Endothelial cell of umbilical vein (primary cell): ENCODE measurements around the gene SMARCA2. TPM values are rescaled to one million over a fixed set of nuclear protein-coding genes. Genes with fewer than 3 reads are reported as not detected.

Experiments used
- BruUV-seq: library from RNA; stranded (reverse); fragments of 400-500 nt; replicated peaks from 2 replicates; lab custom pipeline; 2021; lab: Mats Ljungman, UMichigan
- CTCF ChIA-PET: fragments of 300-600, 350-600 bp; sonication (Branson Sonifier 250); formaldehyde crosslinking; loops from one replicate; lab custom pipeline; 2021; ENCODE audit warnings: antibody characterized with exemption, inconsistent platforms; lab: Charles Lee
- POLR2A ChIA-PET: fragments of 300-600, 350-600 bp; sonication (Branson Sonifier 250); formaldehyde crosslinking; loops from one replicate; lab custom pipeline; 2021; ENCODE audit warnings: antibody characterized with exemption, inconsistent platforms; lab: Charles Lee
- DNase-seq: peaks from one replicate; pipeline ENCODE4 v3.0.0-alpha.2; 2011; ENCODE audit warnings: low read depth, low spot score
- FAIRE-seq: peaks from 2 replicates; lab custom pipeline; 2011; peaks lifted over from hg19 to GRCh38; lab: Jason Lieb, UNC
- H2AFZ ChIP-seq: 2 replicates; pipeline ENCODE4 v1.6.0; 2012; ENCODE audit warnings: low read depth, low read length, control low read depth, inconsistent platforms
- H3K27ac ChIP-seq: 2 replicates; pipeline ENCODE4 v1.5.1; 2011; ENCODE audit warnings: low read depth, mild to moderate bottlenecking, control low read depth, low read length, moderate library complexity; ENCODE audit not compliant: insufficient read depth
- H3K27me3 ChIP-seq, 2 experiments: 2 replicates each; pipeline versions ENCODE4 v1.6.0 to v1.6.1; 2011; ENCODE audit warnings: low read length in 2 of 2, mixed read lengths in 1 of 2; ENCODE audit not compliant: control insufficient read depth in 2 of 2, insufficient read depth in 2 of 2
- H3K36me3 ChIP-seq, 2 experiments: 2 replicates in 1 of 2; 3 replicates in 1 of 2; pipeline ENCODE4 v1.5.1; 2011; ENCODE audit warnings: low read length in 2 of 2, mild to moderate bottlenecking in 1 of 2, moderate library complexity in 1 of 2; ENCODE audit not compliant: control insufficient read depth in 2 of 2, insufficient read depth in 2 of 2; ENCODE audit errors: extremely low read depth in 1 of 2
- H3K4me1 ChIP-seq: 3 replicates; pipeline ENCODE4 v1.5.1; 2011; ENCODE audit warnings: mild to moderate bottlenecking, low read length; ENCODE audit not compliant: control insufficient read depth, insufficient read depth; ENCODE audit errors: extremely low read depth
- H3K4me2 ChIP-seq: 2 replicates; pipeline ENCODE4 v1.6.1; 2011; ENCODE audit warnings: low read length, control low read depth, mixed read lengths; ENCODE audit not compliant: insufficient read depth
- H3K4me3 ChIP-seq, 3 experiments: fragments of 200-600 bp in 1 of 3; sonication (generic), shearing (Covaris generic) in 1 of 3; replicated peaks in 1 of 3; 2 replicates each; pipeline ENCODE4 v1.5.1; 2011 to 2016; ENCODE audit warnings: control low read depth in 3 of 3, low read length in 3 of 3, mild to moderate bottlenecking in 2 of 3, inconsistent platforms in 1 of 3, low read depth in 1 of 3, moderate library complexity in 1 of 3; ENCODE audit not compliant: insufficient read depth in 1 of 3
- H3K79me2 ChIP-seq: 2 replicates; pipeline ENCODE4 v1.6.0; 2012; ENCODE audit warnings: low read length, inconsistent platforms; ENCODE audit not compliant: control insufficient read depth, insufficient read depth
- H3K9ac ChIP-seq: replicated peaks from 2 replicates; pipeline ENCODE3; 2011; ENCODE audit warnings: low read length, control low read depth; ENCODE audit not compliant: insufficient read depth; ENCODE audit errors: extremely low read depth
- H3K9me1 ChIP-seq: replicated peaks from 3 replicates; pipeline ENCODE4 v1.6.0; 2011; ENCODE audit warnings: mild to moderate bottlenecking, low read length; ENCODE audit not compliant: control insufficient read depth, insufficient read depth; ENCODE audit errors: extremely low read depth
- H3K9me3 ChIP-seq: replicated peaks from 2 replicates; pipeline ENCODE4 v1.5.1; 2012; ENCODE audit warnings: low read length, inconsistent platforms; ENCODE audit not compliant: control insufficient read depth, insufficient read depth
- H4K20me1 ChIP-seq: replicated peaks from 2 replicates; pipeline ENCODE3; 2011; ENCODE audit warnings: mild to moderate bottlenecking, low read length; ENCODE audit not compliant: control insufficient read depth, insufficient read depth; ENCODE audit errors: extremely low read depth
- CTCF ChIP-seq, 2 donors: IDR thresholded peaks; 1 replicate in 1 of 2; 2 replicates in 1 of 2; pipeline ENCODE4 v1.5.1; 2011; ENCODE audit warnings: low read length in 2 of 2, mild to moderate bottlenecking in 2 of 2, moderate library complexity in 2 of 2, control low read depth in 1 of 2, inconsistent platforms in 1 of 2, low read depth in 1 of 2; ENCODE audit not compliant: insufficient read depth in 1 of 2; ENCODE audit errors: extremely low read depth in 1 of 2
- EZH2 ChIP-seq: IDR thresholded peaks from 2 replicates; pipeline ENCODE4 v1.6.1; 2012; ENCODE audit warnings: borderline replicate concordance, low read depth, mild to moderate bottlenecking, moderate library complexity, low read length, inconsistent platforms; ENCODE audit not compliant: severe bottlenecking
- FOS ChIP-seq: IDR thresholded peaks from 2 replicates; pipeline ENCODE4 v1.6.1; 2011; ENCODE audit warnings: mild to moderate bottlenecking, low read length, moderate library complexity, borderline replicate concordance; ENCODE audit not compliant: insufficient read depth
- GATA2 ChIP-seq: IDR thresholded peaks from 2 replicates; pipeline ENCODE4 v1.7.0; 2011; ENCODE audit warnings: low read depth, mild to moderate bottlenecking, moderate library complexity, mixed read lengths, low read length; ENCODE audit not compliant: insufficient read length, insufficient read depth
- JUN ChIP-seq: IDR thresholded peaks from 2 replicates; pipeline ENCODE4 v1.6.1; 2011; ENCODE audit warnings: borderline replicate concordance, low read depth; ENCODE audit not compliant: insufficient read length, insufficient read depth
- MYC ChIP-seq: IDR thresholded peaks from one replicate; pipeline ENCODE4 v1.6.1; 2011; ENCODE audit warnings: mild to moderate bottlenecking, low read depth, low read length
- POLR2A ChIP-seq: IDR thresholded peaks from 2 replicates; pipeline ENCODE4 v1.6.1; 2012; ENCODE audit warnings: low read depth, mild to moderate bottlenecking, control low read depth, low read length
- POLR2AphosphoS5 ChIP-seq: IDR thresholded peaks from 2 replicates; pipeline ENCODE4 v1.6.1; 2012; ENCODE audit warnings: low read depth, mild to moderate bottlenecking, control low read depth, low read length, moderate library complexity; ENCODE audit not compliant: insufficient read depth
- dilution Hi-C: fragments of 300-500 bp; cut with MboI; formaldehyde crosslinking; loops from one replicate; pipeline ENCODE4 v1.15.0; 2019; ENCODE audit warnings: low sequenced_read_pairs; ENCODE audit not compliant: extremely low pct_ligation_motif_present
- intact Hi-C: fragments of 100-400 bp; cut with micrococcal nuclease; formaldehyde crosslinking; loops from one replicate; pipeline ENCODE4 v1.10.0; 2022
- polyA plus RNA-seq, 4 experiments: library from polyadenylated mRNA; depleted of rRNA in 3 of 4; stranded (reverse) in 3 of 4; unstranded in 1 of 4; fragments of >200 nt; gene quantifications; 2 replicates each; pipeline versions ENCODE4 v1.2.1 to v1.2.3, GENCODE V29; 2011 to 2012; ENCODE audit warnings: missing spikeins in 1 of 4
- total RNA-seq: library from RNA; stranded (reverse); gene quantifications from 2 replicates; pipeline ENCODE4 v1.2.3, GENCODE V29; 2021

Gene SMARCA2
- total and polyA plus RNA-seq, 2 donors (not counting 3 experiments of a cell fraction or from before 2014, with no cell fraction given), result 54.5 to 79.9 TPM

- H3K36me3 ChIP-seq, result no peaks in the 10 kb centered on the region
- no peaks in the 10 kb centered on the region for H3K9me1 ChIP-seq
- H3K4me3 ChIP-seq, result no peak overlapping the region
- no peak overlapping the region for H3K27ac ChIP-seq
- TF ChIP-seq MYC, result no peak
- no peak for TF ChIP-seq EZH2
- no peak for TF ChIP-seq CTCF (IDR thresholded peaks at IDR 0.05; ENCODE audit: extremely low read depth in 1 of 2, insufficient read depth in 1 of 2, low read depth in 1 of 2, low read length in 2 of 2)
- no peak for TF ChIP-seq JUN
- no peak for TF ChIP-seq POLR2AphosphoS5
- TF ChIP-seq GATA2, result no peak
- TF ChIP-seq FOS, result no peak
- TF ChIP-seq POLR2A, result no peak
- no peak overlapping the region for H3K9ac ChIP-seq
- FAIRE-seq (no peak), DNase-seq (no peak)
- BruUV-seq, result no TSS peak
- H2AFZ ChIP-seq, result no peak overlapping the region
- ChIA-PET POLR2A (no interaction called here), CTCF (no interaction called here)
- H3K9me3 ChIP-seq, result no peaks in the 10 kb centered on the region
- H3K4me1 ChIP-seq, result no peaks in the 10 kb centered on the region
- H3K4me2 ChIP-seq, result no peak overlapping the region
- intact Hi-C loops (no loop called here), dilution Hi-C loops (no loop called here)
- no peaks in the 10 kb centered on the region for H3K79me2 ChIP-seq
- H3K27me3 ChIP-seq, result no peaks in the 10 kb centered on the region
- no peaks in the 10 kb centered on the region for H4K20me1 ChIP-seq
These were observed 35.3 kb upstream of the SMARCA2 start for GRCh38 chr9:1979741-1980367.
